HG02571 (cell line): ENCODE data around the gene CCRL2.
"Not testable (repeated sequence)": the region's sequence is repeated elsewhere in the genome, so short reads cannot be mapped to it uniquely, and the experiment has no call there.

ENCODE experiments used
- ATAC-seq: cut with Tn5 transposase; IDR thresholded peaks from one replicate; pipeline ENCODE4 v1.9.1; 2021; ENCODE audit warnings: mild to moderate bottlenecking, moderate library complexity; ENCODE audit not compliant: unreplicated experiment

Gene CCRL2

GRCh38 chr3:46401579-46401978 is 5.5 kb upstream of the CCRL2 start:
- no peak for ATAC-seq

GRCh38 chr3:46402902-46403301 is 4.2 kb upstream of the CCRL2 start:
- not testable (repeated sequence) for ATAC-seq

GRCh38 chr3:46405301-46406019 is 1.6 kb upstream of the CCRL2 start:
- ATAC-seq = no peak

- ATAC-seq = no peak
These were observed 644 bp upstream of the CCRL2 start for GRCh38 chr3:46406443-46406787.

- no peak for ATAC-seq
These were observed 911 bp downstream of the CCRL2 start for GRCh38 chr3:46407970-46408369.

- no peak for ATAC-seq
These were observed 1.8 kb downstream of the CCRL2 start for GRCh38 chr3:46408853-46409252.

- ATAC-seq = no peak
These were observed 2.9 kb downstream of the CCRL2 start for GRCh38 chr3:46409739-46410489.

- no peak for ATAC-seq
These were observed 3.6 kb downstream of the CCRL2 start for GRCh38 chr3:46410669-46411068.

GRCh38 chr3:46411271-46411670 is 4.2 kb downstream of the CCRL2 start:
- ATAC-seq = no peak

- no peak for ATAC-seq
These were observed 5.8 kb downstream of the CCRL2 start for GRCh38 chr3:46412786-46413298.

- ATAC-seq = no peak
These were observed 6.9 kb downstream of the CCRL2 start for GRCh38 chr3:46413951-46414350.

- ATAC-seq = no peak
These were observed 7.7 kb downstream of the CCRL2 start for GRCh38 chr3:46414739-46415138.

- no peak for ATAC-seq
These were observed 9.2 kb downstream of the CCRL2 start for GRCh38 chr3:46416125-46416810.

GRCh38 chr3:46416811-46417510 is 9.9 kb downstream of the CCRL2 start:
- no peak for ATAC-seq

- no peak for ATAC-seq
These were observed 11.0 kb downstream of the CCRL2 start for GRCh38 chr3:46417841-46418611.

- no peak for ATAC-seq
These were observed 12.8 kb downstream of the CCRL2 start for GRCh38 chr3:46419816-46420215.

- ATAC-seq = no peak
These were observed 13.9 kb downstream of the CCRL2 start for GRCh38 chr3:46420931-46421330.

- ATAC-seq = no peak
These were observed 15.6 kb downstream of the CCRL2 start for GRCh38 chr3:46422617-46423016.

GRCh38 chr3:46423588-46423987 is 16.5 kb downstream of the CCRL2 start:
- no peak for ATAC-seq

GRCh38 chr3:46426476-46426875 is 19.4 kb downstream of the CCRL2 start:
- not testable (repeated sequence) for ATAC-seq
